Erythroblast (primary cell): ENCODE data around the gene TMEM108.

Experiments
- GATA1 ChIP-seq: IDR thresholded peaks from 2 replicates; pipeline ENCODE4 v1.6.1; 2011; ENCODE audit warnings: low read depth, mild to moderate bottlenecking, control low read depth, low read length, moderate library complexity
- POLR2A ChIP-seq: IDR thresholded peaks from 2 replicates; pipeline ENCODE4 v1.6.1; 2011; ENCODE audit warnings: mild to moderate bottlenecking, low read length

DNA sequence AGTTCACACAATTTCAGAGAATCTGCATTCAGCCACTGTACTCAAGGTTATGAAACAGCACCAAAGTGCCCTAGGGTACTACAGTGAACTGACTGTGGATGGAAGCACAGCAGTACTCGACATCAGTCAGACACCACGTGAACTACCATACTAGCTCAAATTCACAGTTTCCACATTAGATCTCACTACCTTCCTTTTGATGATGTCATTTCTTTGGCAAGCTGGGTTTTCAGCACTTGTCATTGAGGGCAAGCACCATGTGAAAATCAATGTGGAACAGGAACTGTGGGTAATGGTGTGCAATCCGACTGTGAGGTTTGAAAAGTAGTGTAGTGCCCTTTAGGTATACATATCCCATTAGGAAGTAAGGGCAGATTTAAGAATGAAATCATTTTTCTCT lies 251.1 kb downstream of the TMEM108 start:
- TF ChIP-seq POLR2A (no peak), GATA1 (no peak)
